GM19193 (cell line): ENCODE results near the gene C8G.

Experiments
- POLR2A ChIP-seq: IDR thresholded peaks from 4 replicates; pipeline ENCODE4 v1.6.1; 2011; ENCODE audit not compliant: insufficient read depth, insufficient read length; ENCODE audit errors: extremely low read depth

The C8G gene

GRCh38 chr9:136961279-136962065 lies 16.4 kb downstream of the C8G start:
- no peak for TF ChIP-seq POLR2A

- TF ChIP-seq POLR2A: no peak
These were observed 17.1 kb downstream of the C8G start for GRCh38 chr9:136962163-136962562.

- no peak for TF ChIP-seq POLR2A
These were observed 17.7 kb downstream of the C8G start for GRCh38 chr9:136962701-136963248.

GRCh38 chr9:136963341-136963740 lies 18.3 kb downstream of the C8G start:
- no peak for TF ChIP-seq POLR2A

- no peak for TF ChIP-seq POLR2A
These were observed 18.7 kb downstream of the C8G start for GRCh38 chr9:136963751-136964150.

GRCh38 chr9:136964171-136964689 lies 19.2 kb downstream of the C8G start:
- no peak for TF ChIP-seq POLR2A

GRCh38 chr9:136964833-136965422 lies 19.9 kb downstream of the C8G start:
- TF ChIP-seq POLR2A: no peak

GRCh38 chr9:136965771-136966484 lies 20.9 kb downstream of the C8G start:
- TF ChIP-seq POLR2A: no peak

- no peak for TF ChIP-seq POLR2A
These were observed 23.5 kb downstream of the C8G start for GRCh38 chr9:136968333-136969127.

GRCh38 chr9:136969150-136969549 lies 24.1 kb downstream of the C8G start:
- TF ChIP-seq POLR2A: no peak

GRCh38 chr9:136969774-136970173 lies 24.7 kb downstream of the C8G start:
- no peak for TF ChIP-seq POLR2A

GRCh38 chr9:136970361-136970760 lies 25.3 kb downstream of the C8G start:
- TF ChIP-seq POLR2A: no peak

GRCh38 chr9:136971746-136972145 lies 26.7 kb downstream of the C8G start:
- TF ChIP-seq POLR2A: no peak

- TF ChIP-seq POLR2A: no peak
These were observed 27.3 kb downstream of the C8G start for GRCh38 chr9:136972335-136972734.
